D341Med (cell line): ENCODE data around the gene CDH23.

Experiments
- DNase-seq: peaks from one replicate; pipeline ENCODE4 v3.0.0; 2012; ENCODE audit warnings: low spot score

CDH23 gene

GRCh38 chr10:71692598-71693306 is 296.0 kb downstream of the CDH23 start:
- DNase-seq = no peak

- no peak for DNase-seq
Measured at GRCh38 chr10:71693377-71693776, 296.7 kb downstream of the CDH23 start.

GRCh38 chr10:71694039-71694501 is 297.4 kb downstream of the CDH23 start:
- DNase-seq = no peak

- DNase-seq = no peak
Measured at GRCh38 chr10:71694567-71694968, 297.8 kb downstream of the CDH23 start.

GRCh38 chr10:71695502-71696476 is 299.1 kb downstream of the CDH23 start:
- no peak for DNase-seq

- peak; percentile 73 for DNase-seq
Measured at GRCh38 chr10:71696628-71697326, 300.1 kb downstream of the CDH23 start.

- DNase-seq = no peak
Measured at GRCh38 chr10:71697938-71698709, 301.4 kb downstream of the CDH23 start.

- no peak for DNase-seq
Measured at GRCh38 chr10:71698737-71699136, 302.0 kb downstream of the CDH23 start.

GRCh38 chr10:71700731-71701368 is 304.1 kb downstream of the CDH23 start:
- no peak for DNase-seq

- no peak for DNase-seq
Measured at GRCh38 chr10:71701496-71702132, 304.9 kb downstream of the CDH23 start.

- DNase-seq = no peak
Measured at GRCh38 chr10:71703577-71703976, 306.9 kb downstream of the CDH23 start.

- DNase-seq = no peak
Measured at GRCh38 chr10:71704816-71705215, 308.1 kb downstream of the CDH23 start.

- no peak for DNase-seq
Measured at GRCh38 chr10:71705582-71705981, 308.9 kb downstream of the CDH23 start.

GRCh38 chr10:71706216-71707121 is 309.7 kb downstream of the CDH23 start:
- no peak for DNase-seq

GRCh38 chr10:71707240-71707789 is 310.6 kb downstream of the CDH23 start:
- DNase-seq = no peak

GRCh38 chr10:71708301-71708703 is 311.6 kb downstream of the CDH23 start:
- DNase-seq = peak; percentile 74

- DNase-seq = no peak
Measured at GRCh38 chr10:71708897-71709882, 312.5 kb downstream of the CDH23 start.

- DNase-seq = no peak
Measured at GRCh38 chr10:71710519-71710918, 313.8 kb downstream of the CDH23 start.
